Activated CD4-positive, alpha-beta T cell treated with anti-CD3 and anti-CD28 coated beads, Interleukin-2, Interleukin-6, amounts not matched to agents 100 ng/mL and 50 ng/mL, durations not matched to agents 16 hours and 8 hours (primary cell): ENCODE results near the gene RAP1GAP2.

Experiments
- DNase-seq: peaks from one replicate; pipeline ENCODE4 v3.0.0-alpha.2; 2020

Gene RAP1GAP2

GRCh38 chr17:3004150-3004801, 208.0 kb downstream of the RAP1GAP2 start:
- peak; percentile 4 for DNase-seq

DNA sequence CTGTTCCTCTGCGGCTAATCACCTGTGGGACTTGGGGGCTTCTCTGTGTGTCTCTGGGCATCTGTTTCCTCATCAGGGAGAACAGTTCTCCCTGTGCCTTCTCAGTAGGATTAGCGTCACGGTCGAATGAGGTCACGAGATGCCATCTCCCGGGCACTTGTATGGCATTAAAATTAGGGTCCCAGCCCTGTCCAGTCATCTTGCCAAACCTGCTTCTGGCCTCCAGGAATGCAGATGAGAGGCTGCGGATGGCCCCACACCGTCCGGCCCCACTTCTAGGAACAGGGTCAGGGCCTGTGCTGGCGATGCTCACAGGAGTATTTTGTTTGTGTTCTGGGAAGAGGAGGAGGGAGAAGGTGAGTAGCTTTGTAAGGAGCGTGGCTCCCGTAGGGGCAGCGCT, 208.7 kb downstream of the RAP1GAP2 start:
- no peak for DNase-seq

DNA sequence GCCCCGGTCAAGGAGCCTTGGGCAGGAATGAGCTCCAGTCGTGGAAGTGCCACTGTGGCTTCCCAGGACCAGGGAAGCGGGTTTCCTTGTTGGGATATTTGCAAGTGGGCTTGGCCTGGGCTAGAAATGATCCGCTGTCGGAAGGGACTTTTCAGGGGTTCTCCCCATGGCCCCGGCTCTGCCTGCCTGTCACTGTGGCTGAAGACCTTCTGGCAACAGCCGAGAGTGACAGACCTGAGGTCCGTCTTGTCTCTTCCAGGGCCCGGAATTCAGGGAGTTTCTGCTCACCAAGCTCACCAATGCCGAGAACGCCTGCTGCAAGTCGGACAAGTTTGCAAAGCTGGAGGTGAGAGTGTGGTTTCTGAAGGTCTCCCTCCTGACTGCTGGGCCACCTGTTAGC, 209.5 kb downstream of the RAP1GAP2 start:
- DNase-seq, result no peak

- no peak for DNase-seq
Observed at GRCh38 chr17:3006801-3007200, 210.6 kb downstream of the RAP1GAP2 start.

DNA sequence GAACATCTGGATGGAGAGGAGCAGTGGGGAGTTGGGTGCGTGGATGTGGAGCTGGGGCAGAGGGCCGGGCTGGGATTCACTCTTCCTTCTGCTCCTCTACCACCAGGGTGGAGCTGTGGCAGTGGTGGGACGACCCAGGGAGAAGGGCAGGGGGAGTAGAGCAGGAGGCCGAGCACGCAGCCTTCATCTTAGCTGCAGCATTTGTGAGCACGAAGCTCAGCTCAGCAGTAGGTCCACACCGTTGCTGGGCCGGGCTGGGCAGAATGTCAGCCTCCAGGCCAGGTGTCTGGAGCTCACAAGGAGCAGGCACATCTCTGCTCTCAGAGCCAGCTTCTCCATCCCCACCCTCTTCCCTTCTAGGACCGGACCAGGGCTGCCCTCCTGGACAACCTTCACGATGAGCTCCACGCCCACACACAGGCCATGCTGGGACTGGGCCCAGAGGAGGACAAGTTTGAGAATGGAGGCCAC, 211.4 kb downstream of the RAP1GAP2 start:
- DNase-seq, result no peak

DNA sequence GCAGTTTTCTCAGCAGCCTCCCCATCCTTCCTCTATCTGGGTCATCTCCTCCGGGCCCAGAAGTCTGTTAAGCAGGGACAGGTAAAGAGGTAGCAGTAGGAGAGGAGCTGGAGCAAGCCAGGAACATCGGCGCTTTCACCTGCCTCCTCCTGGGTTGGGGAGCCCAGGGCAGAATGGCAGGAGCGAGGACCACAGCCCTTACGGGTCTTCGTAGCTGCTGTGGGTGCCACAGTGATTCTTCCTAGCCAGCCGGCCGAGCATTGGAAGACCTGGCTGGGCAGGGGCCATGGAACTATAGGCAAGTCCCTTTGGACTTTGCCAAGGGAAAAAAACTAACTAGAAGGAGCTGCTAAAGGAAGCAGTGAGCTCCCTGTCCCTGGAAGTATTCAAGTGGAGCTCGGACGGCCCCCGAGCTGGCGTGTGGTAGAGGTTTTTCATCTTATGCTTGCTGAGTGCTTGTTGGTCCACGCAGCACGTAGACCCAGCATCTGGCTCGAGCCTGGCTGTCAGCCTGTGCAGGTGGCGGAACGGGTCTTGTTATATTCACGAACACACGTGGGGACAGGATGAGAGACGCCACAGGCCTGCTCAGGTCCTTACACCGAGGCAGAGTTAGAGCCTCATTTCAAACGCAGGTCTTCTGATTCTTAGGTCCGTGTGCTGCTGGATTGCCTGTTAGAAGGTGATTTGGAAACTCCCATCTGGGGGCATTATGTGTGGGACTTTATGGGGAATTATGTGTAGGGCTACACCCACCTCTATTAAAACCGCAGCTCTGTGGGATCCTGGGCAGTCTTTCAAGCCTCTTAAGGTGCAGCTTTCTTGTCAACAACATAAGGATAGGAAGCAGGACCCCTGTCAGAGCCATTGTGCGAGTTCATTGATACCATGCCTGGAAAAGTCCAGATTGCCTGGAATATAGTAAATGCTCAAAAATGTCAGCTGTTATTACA, 212.4 kb downstream of the RAP1GAP2 start:
- DNase-seq, result no peak

- no peak for DNase-seq
Observed at GRCh38 chr17:3009411-3009920, 213.2 kb downstream of the RAP1GAP2 start.

DNA sequence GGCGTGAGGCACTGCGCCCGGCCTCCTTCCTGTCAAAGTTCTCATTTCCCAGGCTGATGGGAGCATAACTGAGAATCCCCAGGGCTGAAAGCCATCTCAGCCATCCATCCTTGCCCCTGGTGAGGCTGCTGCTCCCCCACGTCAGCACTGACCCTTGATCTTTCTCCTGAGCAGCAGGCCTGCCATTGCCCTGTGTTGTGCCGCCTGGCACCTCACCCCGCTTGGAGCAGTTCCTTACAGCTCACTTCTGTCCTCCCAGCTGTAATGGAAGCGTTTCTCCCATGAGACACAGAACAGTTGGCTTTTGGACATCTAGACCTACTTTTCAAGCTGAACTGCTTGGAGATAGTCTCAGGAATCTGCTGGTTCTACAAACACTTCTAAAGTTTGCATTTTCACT, 215.7 kb downstream of the RAP1GAP2 start:
- DNase-seq, result no peak

GRCh38 chr17:3012926-3013581, 216.8 kb downstream of the RAP1GAP2 start:
- DNase-seq, result peak; percentile 46

- DNase-seq, result no peak
Observed at GRCh38 chr17:3015890-3016289, 219.7 kb downstream of the RAP1GAP2 start.

GRCh38 chr17:3017936-3018335, 221.7 kb downstream of the RAP1GAP2 start:
- no peak for DNase-seq

- DNase-seq, result no peak
Observed at GRCh38 chr17:3019761-3020160, 223.5 kb downstream of the RAP1GAP2 start.

DNA sequence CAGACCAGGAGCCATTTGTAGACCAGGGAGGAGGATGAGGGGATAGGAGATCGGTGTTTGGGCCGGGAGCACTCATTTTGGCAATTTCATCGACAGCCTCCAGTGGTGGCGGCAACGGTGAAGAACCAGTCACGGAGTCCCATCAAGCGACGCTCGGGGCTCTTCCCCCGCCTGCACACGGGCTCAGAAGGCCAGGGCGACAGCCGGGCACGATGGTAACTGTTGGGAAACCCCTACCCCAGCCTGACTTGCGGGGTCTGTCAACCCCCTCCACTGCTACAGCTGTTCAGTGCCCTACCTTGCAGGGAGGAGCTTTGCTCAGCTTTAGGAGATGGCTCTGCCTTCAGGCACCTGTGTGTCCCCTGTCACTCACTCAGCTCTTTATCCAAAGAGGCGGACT, 224.1 kb downstream of the RAP1GAP2 start:
- no peak for DNase-seq

DNA sequence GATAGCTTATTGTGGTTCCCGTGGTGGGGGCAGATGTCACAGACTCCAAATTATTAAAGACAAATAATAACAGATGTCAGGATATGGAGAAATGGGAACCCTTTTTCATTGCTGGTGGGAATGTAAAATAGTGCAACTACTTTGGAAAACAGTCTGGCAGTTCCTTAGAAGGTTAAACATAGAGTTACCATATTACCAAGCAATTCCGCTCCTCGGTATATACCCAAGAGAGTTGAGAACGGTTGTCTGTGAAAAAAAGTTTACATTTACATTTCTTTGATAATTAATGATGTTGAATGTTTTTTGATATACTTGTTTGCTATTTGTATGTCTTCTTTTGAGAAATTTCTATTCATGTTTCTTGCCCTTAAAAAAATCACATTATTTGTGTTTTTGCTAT, 226.0 kb downstream of the RAP1GAP2 start:
- no peak for DNase-seq

- DNase-seq, result no peak
Observed at GRCh38 chr17:3024346-3024745, 228.1 kb downstream of the RAP1GAP2 start.

DNA sequence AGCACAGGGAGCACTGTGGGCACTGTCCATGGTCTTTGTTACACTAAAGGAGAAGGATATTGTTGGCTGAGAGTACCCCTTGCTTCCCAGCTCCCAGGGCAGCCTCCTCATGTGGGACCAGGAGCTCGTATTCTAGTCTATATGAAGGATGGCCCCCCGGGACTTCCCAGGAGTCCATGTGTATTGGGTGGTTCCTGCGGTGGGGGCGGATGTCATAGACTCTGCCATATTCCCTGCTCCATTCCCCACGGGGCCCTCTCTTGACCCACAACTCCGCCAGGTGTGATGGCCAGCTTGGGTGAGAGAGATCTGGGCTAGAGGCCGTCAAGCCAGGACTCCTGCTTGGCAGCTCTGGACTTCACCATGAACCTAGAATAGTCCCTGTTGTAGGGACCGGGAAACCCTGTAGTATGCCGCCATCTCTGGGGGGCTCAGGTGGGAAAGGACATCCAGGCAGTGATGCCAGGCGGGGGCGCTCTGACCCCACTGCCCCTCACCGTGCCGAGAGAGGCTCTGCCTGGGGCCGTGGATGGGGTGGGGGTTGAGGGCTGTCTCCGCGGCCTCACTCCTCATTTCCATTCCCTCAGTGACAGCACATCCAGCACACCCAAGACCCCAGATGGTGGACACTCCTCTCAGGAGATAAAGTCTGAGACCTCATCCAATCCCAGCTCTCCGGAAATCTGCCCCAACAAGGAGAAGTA, 229.3 kb downstream of the RAP1GAP2 start:
- DNase-seq, result no peak

DNA sequence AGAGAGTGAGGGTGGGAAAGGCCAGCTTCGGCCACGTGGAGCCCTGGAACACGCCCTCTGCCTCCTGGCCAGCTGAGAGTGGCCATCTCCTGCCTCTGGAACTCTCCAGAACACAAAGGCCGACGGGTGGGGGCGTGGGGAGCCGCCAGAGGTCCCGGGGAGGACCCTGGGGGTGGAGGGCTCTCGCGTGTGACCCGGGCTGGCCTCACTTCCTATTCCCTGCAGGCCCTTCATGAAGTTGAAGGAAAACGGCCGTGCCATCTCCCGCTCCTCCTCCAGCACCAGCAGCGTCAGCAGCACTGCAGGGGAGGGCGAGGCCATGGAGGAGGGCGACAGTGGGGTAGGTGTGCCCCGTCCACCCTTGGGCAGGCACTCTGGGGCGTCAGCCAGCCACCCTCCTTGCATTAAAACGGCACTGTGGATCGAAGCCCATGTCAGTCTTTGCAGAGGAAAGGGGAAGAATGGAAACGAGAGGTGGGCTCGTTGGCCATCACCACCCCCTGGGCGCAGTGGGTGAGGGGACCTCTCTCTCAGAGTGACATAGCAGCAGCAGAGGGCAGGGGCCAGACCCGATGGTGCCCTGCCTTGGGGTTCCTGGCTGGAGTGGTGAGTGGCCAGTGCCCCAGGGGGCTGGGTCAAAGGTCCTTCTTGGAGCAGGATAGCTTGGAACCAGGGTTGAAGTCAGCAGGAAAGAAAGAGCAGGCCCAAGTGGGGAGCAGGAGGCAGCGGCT, 230.1 kb downstream of the RAP1GAP2 start:
- no peak for DNase-seq

DNA sequence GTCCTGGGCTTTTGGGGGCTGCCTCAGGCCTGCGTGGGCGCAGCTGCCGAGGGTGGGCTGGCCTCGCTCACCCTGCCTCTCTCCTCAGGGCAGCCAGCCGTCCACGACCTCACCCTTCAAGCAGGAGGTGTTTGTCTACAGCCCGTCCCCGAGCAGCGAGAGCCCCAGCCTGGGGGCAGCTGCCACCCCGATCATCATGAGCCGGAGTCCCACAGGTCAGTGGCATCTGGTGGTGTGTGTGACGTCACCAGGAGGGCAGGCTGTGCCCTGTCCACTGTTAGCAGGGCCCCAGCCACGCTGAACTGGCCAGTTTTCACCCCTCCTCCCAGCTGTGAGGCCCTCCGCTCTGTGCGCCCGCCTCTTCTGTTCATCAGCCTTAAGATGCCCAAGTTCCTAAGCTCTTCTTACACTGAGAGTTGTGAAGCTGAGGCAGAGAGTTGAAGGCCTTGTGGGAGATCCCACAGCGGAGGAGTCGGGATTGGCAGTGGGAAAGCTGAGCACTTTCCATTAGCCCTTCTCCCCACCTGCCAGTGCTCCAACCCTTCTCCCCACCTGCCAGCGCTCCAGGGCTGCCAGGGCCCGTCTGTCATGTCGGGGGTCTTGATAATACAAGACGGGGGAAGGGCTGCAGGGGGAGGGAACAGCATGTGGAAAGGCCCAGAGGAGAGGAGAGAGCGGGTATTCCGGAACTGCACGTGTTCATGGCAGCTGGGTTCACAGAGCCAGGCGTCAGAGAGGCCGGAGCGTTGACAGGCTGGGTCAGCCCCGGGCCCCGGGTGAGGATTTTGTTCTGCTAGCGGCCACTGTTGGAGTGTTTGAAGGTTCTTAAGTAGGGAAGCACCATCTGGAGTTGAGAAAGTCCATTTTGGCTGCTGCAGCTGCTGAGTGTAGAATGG, 230.9 kb downstream of the RAP1GAP2 start:
- no peak for DNase-seq

DNA sequence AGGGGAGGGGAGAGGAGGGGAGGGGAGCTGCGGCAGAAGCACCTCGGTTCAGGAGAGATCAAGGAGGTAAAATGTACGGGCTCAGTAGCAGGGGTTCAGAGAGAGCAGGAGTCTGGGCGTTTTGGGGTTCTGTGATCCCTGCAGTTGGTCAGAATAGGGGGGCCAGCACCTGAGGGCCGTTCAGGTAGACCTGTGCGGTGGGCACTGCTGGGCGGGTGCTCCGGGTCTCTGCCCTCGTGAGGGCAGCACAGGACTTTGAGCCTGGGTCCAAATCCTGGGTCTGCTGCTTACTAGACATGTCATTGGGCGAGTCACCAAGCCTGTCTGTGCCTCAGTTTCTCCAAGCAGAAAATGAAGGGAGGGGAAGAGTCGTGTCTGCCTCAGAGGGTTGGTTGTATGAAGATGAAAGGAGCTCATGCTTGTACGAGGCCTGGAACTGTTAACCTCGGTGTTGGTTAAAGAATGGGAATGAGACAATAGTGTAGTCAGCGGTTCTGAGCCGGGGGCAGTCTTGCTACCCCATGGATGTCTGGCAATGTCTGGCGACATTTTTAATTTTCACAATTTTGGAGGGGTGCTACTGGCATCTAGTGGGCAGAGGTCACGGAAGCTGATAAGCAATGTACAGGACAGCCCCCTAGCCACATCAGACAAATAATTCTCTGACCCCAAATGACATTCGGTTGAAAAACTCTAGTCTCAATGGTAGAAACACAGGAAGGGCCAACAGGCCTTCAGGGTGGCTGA, 231.7 kb downstream of the RAP1GAP2 start:
- no peak for DNase-seq
